Uterus (tissue), 2 donors: ENCODE data around the gene ANKFN1.

Experiments used
- POLR2A ChIP-seq, 2 donors: fragments of 450-650 bp; IDR thresholded peaks; one replicate each; pipeline ENCODE4 v1.6.1; 2016; ENCODE audit warnings: antibody characterized with exemption in 2 of 2, mild to moderate bottlenecking in 1 of 2, moderate library complexity in 1 of 2
- TF ChIP-seq, protein P1 (sequence below), 4 experiments: fragments of 200-600 bp in 2 of 4; fragments of 450-650 bp in 2 of 4; sonication (generic) in 2 of 4; IDR thresholded peaks; one replicate each; pipeline ENCODE4 v1.5.1; 2016 to 2019; ENCODE audit warnings: antibody characterized with exemption in 4 of 4, mild to moderate bottlenecking in 2 of 4, moderate library complexity in 1 of 4

DNA sequence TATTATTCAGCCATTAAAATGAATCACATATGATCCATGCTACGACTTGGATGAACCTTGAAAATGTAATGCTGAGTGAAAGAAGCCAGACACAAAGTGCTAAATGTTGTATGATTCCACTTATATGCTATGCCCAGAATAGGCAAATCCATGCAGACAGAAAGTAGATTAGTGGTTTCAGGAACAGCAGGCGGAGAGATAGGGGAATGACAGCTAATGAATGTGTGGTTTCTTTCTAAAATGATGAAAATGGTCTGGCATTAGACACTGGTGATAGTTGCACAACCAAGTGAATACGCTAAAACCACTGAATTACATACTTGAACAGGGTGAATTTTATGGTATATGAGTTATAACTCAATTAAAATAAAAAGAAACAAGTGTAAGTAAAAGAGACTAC is 318.4 kb downstream of the ANKFN1 start:
- TF ChIP-seq, protein P1, sequence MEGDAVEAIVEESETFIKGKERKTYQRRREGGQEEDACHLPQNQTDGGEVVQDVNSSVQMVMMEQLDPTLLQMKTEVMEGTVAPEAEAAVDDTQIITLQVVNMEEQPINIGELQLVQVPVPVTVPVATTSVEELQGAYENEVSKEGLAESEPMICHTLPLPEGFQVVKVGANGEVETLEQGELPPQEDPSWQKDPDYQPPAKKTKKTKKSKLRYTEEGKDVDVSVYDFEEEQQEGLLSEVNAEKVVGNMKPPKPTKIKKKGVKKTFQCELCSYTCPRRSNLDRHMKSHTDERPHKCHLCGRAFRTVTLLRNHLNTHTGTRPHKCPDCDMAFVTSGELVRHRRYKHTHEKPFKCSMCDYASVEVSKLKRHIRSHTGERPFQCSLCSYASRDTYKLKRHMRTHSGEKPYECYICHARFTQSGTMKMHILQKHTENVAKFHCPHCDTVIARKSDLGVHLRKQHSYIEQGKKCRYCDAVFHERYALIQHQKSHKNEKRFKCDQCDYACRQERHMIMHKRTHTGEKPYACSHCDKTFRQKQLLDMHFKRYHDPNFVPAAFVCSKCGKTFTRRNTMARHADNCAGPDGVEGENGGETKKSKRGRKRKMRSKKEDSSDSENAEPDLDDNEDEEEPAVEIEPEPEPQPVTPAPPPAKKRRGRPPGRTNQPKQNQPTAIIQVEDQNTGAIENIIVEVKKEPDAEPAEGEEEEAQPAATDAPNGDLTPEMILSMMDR (IDR thresholded peaks at IDR 0.05) = no peak
- TF ChIP-seq POLR2A (IDR thresholded peaks at IDR 0.05) = no peak
